ENCODE results near the gene VTI1A.

The VTI1A gene

DNA sequence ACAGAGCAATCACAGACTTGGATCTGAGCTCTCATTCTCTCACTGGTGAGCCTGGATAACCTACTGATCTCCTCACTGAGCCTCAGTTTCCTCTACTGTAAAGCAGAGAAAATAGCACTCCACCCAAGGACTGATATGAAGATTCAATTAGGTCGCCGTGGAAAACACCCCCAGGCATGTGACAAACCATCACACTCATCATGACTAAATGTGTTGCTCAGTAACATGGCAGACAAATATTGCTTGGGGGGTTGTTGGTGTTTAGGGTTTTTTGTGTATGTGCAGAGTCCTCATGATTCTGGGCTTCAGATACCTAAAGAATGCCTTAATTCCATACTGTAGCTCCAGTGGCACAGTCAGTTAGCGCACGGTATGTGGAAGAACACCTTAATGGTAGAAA, 380.9 kb downstream of the VTI1A start:
- TF ChIP-seq, protein P1, sequence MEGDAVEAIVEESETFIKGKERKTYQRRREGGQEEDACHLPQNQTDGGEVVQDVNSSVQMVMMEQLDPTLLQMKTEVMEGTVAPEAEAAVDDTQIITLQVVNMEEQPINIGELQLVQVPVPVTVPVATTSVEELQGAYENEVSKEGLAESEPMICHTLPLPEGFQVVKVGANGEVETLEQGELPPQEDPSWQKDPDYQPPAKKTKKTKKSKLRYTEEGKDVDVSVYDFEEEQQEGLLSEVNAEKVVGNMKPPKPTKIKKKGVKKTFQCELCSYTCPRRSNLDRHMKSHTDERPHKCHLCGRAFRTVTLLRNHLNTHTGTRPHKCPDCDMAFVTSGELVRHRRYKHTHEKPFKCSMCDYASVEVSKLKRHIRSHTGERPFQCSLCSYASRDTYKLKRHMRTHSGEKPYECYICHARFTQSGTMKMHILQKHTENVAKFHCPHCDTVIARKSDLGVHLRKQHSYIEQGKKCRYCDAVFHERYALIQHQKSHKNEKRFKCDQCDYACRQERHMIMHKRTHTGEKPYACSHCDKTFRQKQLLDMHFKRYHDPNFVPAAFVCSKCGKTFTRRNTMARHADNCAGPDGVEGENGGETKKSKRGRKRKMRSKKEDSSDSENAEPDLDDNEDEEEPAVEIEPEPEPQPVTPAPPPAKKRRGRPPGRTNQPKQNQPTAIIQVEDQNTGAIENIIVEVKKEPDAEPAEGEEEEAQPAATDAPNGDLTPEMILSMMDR (IDR thresholded peaks at IDR 0.05; ENCODE audit: control insufficient read depth, extremely low read depth, insufficient read depth): no peak
- no peak for DNase-seq (ENCODE audit: low read depth)
- no peak overlapping the region for H3K4me3 ChIP-seq (ENCODE audit: low read depth, low read length)

DNA sequence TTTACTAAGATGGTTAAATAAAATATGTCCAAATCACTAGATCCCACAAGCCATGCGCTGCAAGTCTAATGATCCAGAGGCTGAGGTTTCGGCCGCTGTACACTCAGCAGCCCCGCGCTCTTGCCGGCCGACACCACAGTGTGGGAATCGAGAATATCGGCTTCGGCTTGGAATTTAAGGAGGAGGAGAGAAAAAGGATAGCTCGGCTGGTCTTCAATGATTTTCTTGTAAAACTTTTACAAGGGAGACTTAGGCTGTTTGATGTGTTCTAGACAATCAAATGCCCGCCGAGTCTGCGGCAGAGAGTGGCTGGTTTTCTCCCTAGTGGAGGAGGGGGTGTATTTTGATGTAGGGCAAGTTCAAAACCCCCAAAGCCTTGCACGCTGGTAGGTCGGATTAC, 384.8 kb downstream of the VTI1A start:
- TF ChIP-seq, protein P1 (IDR thresholded peaks at IDR 0.05; ENCODE audit: control insufficient read depth, extremely low read depth, insufficient read depth): no peak

DNA sequence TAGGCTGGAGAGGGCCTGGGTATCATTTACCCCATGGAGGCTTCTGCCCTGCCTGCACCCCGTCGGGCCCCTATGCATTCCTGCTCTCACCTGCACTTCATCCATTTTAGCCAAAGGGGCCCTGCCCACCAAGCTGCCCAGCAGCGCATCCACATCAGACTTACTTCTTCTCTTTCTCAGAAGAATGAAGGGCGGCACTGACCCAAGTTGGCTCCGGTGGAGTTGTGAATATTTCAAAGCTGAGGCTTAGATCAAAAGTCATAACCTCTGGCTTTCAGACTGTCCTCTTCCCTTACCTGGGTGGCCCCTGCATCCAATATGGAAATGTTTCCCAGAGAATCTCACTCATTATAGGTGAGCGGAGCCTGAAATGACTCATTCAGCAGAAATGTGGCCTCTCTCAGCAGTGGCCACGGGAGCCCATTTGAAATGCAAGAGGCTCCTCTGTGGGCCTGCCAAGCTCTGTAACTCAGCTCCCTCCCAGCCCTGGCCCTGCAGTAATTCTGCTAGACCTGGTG, 385.4 kb downstream of the VTI1A start:
- TF ChIP-seq, protein P1 (IDR thresholded peaks at IDR 0.05; ENCODE audit: control insufficient read depth, extremely low read depth, insufficient read depth): no peak
- H3K4me3 ChIP-seq (ENCODE audit: low read depth, low read length): no peak overlapping the region
- no peak for DNase-seq (ENCODE audit: low read depth)

More for the DNA sequence above, 384.8 kb downstream of the VTI1A start:
- H3K4me3 ChIP-seq (ENCODE audit: low read depth, low read length): no peak overlapping the region
- no peak for DNase-seq (ENCODE audit: low read depth)

DNA sequence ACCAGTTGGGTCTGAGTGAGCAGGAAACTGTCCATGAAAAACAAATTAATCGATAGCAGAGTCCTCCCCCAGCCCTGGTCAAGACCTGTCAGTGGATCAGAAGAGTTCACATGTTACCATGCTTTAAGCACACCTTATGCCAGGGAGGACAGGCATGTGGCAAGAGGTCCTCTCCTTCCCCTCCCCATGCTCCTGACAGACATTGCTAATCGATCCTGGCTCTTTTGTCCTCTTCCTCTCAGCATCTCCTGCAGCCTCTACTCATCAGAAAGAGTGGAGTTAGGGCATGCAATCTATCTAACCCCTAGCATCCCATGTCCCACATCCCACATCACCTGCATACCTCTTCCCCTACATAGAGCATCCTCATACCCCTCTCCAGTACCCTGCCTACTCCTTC, 385.9 kb downstream of the VTI1A start:
- no peak overlapping the region for H3K4me3 ChIP-seq (ENCODE audit: low read depth, low read length)
- DNase-seq (ENCODE audit: low read depth): no peak
- TF ChIP-seq, protein P1 (IDR thresholded peaks at IDR 0.05; ENCODE audit: control insufficient read depth, extremely low read depth, insufficient read depth): no peak

DNA sequence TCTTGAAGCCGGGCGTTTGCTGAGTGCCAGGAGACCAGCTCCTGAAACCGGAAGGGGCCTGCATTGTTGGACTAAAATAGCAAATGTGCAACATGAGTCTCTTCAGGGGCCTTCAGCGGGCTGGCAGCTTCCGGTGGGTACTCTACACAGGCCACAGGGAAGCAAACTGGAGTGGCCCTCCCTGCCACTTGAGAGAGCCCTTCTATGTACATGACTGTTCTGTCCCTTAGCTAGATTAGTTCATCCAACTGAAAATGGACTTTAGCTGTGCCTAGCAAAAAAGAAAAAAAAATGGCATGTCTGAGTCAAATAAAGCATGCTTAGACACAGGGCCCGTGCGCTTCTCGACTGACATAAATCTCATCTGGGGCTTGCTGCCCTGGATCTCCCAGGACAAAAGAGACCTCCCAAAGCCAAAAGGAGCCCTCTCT, 387.8 kb downstream of the VTI1A start:
- no peak for DNase-seq (ENCODE audit: low read depth)
- H3K4me3 ChIP-seq (ENCODE audit: low read depth, low read length): no peak overlapping the region
- TF ChIP-seq, protein P1 (IDR thresholded peaks at IDR 0.05; ENCODE audit: control insufficient read depth, extremely low read depth, insufficient read depth): no peak

DNA sequence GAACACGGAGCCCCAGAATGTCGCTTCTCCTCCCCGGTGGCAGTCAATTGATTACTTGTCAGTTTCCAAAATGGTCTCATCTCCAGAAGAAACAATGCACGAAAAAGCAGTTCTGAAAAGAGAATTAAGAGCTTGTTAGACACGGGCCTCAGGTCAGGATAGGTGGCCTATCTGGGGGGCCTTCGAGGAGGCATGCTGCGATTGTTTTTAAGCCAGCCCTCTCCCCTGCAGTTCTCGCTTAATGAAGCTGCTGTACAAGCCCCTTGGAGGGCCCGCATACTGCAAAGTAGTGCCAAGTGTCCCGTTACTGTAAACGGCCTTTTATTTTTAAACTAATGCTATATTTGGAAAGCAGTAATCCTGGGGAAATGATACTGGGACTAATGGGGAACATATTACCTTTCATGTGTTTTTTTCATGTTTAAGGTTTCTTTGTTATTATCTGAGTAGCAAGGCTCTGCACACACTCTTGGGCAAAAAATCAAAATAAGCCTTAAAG, 388.3 kb downstream of the VTI1A start:
- H3K4me3 ChIP-seq (ENCODE audit: low read depth, low read length): no peak overlapping the region
- TF ChIP-seq, protein P1 (IDR thresholded peaks at IDR 0.05; ENCODE audit: control insufficient read depth, extremely low read depth, insufficient read depth): no peak
- no peak for DNase-seq (ENCODE audit: low read depth)

DNA sequence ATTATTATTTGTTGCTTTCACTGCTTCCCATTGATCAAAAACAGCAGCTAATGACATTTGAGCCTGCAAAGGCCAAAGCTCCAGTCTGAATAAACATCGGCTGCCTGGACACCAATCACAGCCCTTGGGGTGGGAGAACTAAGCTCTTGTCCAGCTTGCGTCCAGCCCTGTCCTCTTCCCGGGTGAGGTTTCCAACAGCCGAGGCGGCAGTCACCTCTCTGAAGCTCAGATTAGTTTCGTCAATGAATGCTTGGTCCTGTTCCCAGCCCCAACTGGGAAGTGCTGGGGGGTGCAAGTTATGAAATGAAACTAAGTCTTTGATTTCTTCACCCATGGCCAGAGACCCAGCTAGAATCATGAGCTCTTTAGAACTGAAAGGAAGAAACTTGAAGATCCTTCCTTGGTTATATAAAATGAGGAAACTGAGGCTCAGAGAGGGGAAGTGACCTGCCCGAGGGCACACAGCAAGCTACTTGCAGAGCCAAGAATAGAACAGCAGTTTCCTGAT, 389.0 kb downstream of the VTI1A start:
- DNase-seq (ENCODE audit: low read depth): no peak
- H3K4me3 ChIP-seq (ENCODE audit: low read depth, low read length): no peak overlapping the region
- TF ChIP-seq, protein P1 (IDR thresholded peaks at IDR 0.05; ENCODE audit: control insufficient read depth, extremely low read depth, insufficient read depth): no peak
